ENCODE measurements around the gene PLEKHH2. TPM values are rescaled to one million over a fixed set of nuclear protein-coding genes. Genes with fewer than 3 reads are reported as not detected.

Gene PLEKHH2
- total and polyA plus RNA-seq, 2 of the 13 experiments (the other 11 are each of a cell fraction or from before 2014, with no cell fraction given): 1.1 to 3.0 TPM

GRCh38 chr2:43773876-43774613, 137.0 kb downstream of the PLEKHH2 start, which contains the start of gene DYNC2LI1 (continued):
- TF ChIP-seq, protein P1, sequence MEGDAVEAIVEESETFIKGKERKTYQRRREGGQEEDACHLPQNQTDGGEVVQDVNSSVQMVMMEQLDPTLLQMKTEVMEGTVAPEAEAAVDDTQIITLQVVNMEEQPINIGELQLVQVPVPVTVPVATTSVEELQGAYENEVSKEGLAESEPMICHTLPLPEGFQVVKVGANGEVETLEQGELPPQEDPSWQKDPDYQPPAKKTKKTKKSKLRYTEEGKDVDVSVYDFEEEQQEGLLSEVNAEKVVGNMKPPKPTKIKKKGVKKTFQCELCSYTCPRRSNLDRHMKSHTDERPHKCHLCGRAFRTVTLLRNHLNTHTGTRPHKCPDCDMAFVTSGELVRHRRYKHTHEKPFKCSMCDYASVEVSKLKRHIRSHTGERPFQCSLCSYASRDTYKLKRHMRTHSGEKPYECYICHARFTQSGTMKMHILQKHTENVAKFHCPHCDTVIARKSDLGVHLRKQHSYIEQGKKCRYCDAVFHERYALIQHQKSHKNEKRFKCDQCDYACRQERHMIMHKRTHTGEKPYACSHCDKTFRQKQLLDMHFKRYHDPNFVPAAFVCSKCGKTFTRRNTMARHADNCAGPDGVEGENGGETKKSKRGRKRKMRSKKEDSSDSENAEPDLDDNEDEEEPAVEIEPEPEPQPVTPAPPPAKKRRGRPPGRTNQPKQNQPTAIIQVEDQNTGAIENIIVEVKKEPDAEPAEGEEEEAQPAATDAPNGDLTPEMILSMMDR (CRISPR knock-in tag; IDR thresholded peaks at IDR 0.05): no peak
- TF ChIP-seq CREBL2 (CRISPR knock-in tag; IDR thresholded peaks at IDR 0.05; ENCODE audit: borderline replicate concordance): no peak
- no peak for TF ChIP-seq ATM (IDR thresholded peaks at IDR 0.05; ENCODE audit: borderline replicate concordance)
- TF ChIP-seq, protein P2, sequence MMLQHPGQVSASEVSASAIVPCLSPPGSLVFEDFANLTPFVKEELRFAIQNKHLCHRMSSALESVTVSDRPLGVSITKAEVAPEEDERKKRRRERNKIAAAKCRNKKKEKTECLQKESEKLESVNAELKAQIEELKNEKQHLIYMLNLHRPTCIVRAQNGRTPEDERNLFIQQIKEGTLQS (CRISPR knock-in tag; IDR thresholded peaks at IDR 0.05): peak; percentile 24; the same call in 1 of the 2 replicates
- TF ChIP-seq, protein P3, sequence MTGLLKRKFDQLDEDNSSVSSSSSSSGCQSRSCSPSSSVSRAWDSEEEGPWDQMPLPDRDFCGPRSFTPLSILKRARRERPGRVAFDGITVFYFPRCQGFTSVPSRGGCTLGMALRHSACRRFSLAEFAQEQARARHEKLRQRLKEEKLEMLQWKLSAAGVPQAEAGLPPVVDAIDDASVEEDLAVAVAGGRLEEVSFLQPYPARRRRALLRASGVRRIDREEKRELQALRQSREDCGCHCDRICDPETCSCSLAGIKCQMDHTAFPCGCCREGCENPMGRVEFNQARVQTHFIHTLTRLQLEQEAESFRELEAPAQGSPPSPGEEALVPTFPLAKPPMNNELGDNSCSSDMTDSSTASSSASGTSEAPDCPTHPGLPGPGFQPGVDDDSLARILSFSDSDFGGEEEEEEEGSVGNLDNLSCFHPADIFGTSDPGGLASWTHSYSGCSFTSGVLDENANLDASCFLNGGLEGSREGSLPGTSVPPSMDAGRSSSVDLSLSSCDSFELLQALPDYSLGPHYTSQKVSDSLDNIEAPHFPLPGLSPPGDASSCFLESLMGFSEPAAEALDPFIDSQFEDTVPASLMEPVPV (CRISPR knock-in tag; IDR thresholded peaks at IDR 0.05): 0 out of 2 replicates have a peak, but pooled peaks have one; percentile 60
- TF ChIP-seq, protein P4, sequence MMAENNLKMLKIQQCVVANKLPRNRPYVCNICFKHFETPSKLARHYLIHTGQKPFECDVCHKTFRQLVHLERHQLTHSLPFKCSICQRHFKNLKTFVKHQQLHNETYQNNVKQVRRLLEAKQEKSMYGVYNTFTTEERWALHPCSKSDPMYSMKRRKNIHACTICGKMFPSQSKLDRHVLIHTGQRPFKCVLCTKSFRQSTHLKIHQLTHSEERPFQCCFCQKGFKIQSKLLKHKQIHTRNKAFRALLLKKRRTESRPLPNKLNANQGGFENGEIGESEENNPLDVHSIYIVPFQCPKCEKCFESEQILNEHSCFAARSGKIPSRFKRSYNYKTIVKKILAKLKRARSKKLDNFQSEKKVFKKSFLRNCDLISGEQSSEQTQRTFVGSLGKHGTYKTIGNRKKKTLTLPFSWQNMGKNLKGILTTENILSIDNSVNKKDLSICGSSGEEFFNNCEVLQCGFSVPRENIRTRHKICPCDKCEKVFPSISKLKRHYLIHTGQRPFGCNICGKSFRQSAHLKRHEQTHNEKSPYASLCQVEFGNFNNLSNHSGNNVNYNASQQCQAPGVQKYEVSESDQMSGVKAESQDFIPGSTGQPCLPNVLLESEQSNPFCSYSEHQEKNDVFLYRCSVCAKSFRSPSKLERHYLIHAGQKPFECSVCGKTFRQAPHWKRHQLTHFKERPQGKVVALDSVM (CRISPR knock-in tag; IDR thresholded peaks at IDR 0.05): peak; percentile 79; the same call in 1 of the 2 replicates
- peak; percentile 11; the same call in 1 of the 2 replicates for TF ChIP-seq POGZ (CRISPR knock-in tag; IDR thresholded peaks at IDR 0.05)
- no peak for TF ChIP-seq GABPA (IDR thresholded peaks at IDR 0.05; ENCODE audit: low read depth, low read length)
- peak; percentile 64 for TF ChIP-seq GABPA (CRISPR knock-in tag; IDR thresholded peaks at IDR 0.05; ENCODE audit: low read depth)
- TF ChIP-seq ZNF44 (CRISPR knock-in tag; IDR thresholded peaks at IDR 0.05): peak; percentile 27; the same call in 1 of the 2 replicates
- TF ChIP-seq, protein P5, sequence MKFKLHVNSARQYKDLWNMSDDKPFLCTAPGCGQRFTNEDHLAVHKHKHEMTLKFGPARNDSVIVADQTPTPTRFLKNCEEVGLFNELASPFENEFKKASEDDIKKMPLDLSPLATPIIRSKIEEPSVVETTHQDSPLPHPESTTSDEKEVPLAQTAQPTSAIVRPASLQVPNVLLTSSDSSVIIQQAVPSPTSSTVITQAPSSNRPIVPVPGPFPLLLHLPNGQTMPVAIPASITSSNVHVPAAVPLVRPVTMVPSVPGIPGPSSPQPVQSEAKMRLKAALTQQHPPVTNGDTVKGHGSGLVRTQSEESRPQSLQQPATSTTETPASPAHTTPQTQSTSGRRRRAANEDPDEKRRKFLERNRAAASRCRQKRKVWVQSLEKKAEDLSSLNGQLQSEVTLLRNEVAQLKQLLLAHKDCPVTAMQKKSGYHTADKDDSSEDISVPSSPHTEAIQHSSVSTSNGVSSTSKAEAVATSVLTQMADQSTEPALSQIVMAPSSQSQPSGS (CRISPR knock-in tag; IDR thresholded peaks at IDR 0.05): no peak
- TF ChIP-seq ZBTB21 (CRISPR knock-in tag; IDR thresholded peaks at IDR 0.05): peak; percentile 73
- TF ChIP-seq, protein P6, sequence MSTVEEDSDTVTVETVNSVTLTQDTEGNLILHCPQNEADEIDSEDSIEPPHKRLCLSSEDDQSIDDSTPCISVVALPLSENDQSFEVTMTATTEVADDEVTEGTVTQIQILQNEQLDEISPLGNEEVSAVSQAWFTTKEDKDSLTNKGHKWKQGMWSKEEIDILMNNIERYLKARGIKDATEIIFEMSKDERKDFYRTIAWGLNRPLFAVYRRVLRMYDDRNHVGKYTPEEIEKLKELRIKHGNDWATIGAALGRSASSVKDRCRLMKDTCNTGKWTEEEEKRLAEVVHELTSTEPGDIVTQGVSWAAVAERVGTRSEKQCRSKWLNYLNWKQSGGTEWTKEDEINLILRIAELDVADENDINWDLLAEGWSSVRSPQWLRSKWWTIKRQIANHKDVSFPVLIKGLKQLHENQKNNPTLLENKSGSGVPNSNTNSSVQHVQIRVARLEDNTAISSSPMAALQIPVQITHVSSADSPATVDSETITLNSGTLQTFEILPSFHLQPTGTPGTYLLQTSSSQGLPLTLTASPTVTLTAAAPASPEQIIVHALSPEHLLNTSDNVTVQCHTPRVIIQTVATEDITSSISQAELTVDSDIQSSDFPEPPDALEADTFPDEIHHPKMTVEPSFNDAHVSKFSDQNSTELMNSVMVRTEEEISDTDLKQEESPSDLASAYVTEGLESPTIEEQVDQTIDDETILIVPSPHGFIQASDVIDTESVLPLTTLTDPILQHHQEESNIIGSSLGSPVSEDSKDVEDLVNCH (CRISPR knock-in tag; IDR thresholded peaks at IDR 0.05): no peak
- no peak for TF ChIP-seq MAFK (conservative IDR thresholded peaks at IDR 0.05 in 1 of 2, IDR thresholded peaks at IDR 0.05 in 1 of 2; ENCODE audit: low read length in 2 of 2)
- TF ChIP-seq MTA1 (CRISPR knock-in tag; IDR thresholded peaks at IDR 0.05; ENCODE audit: borderline replicate concordance): peak; percentile 81; the same call in 1 of the 2 replicates
- TF ChIP-seq, protein P7, sequence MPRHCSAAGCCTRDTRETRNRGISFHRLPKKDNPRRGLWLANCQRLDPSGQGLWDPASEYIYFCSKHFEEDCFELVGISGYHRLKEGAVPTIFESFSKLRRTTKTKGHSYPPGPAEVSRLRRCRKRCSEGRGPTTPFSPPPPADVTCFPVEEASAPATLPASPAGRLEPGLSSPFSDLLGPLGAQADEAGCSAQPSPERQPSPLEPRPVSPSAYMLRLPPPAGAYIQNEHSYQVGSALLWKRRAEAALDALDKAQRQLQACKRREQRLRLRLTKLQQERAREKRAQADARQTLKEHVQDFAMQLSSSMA (CRISPR knock-in tag; IDR thresholded peaks at IDR 0.05): no peak; the same call in 1 of the 2 replicates
- no peak for TF ChIP-seq ZNF816 (CRISPR knock-in tag; IDR thresholded peaks at IDR 0.05; ENCODE audit: borderline replicate concordance)
